Measurements from ENCODE around the gene RPTOR. TPM values are rescaled to one million over a fixed set of nuclear protein-coding genes. Genes with fewer than 3 reads are reported as not detected.

The RPTOR gene
- total RNA-seq, 1 donor from 2014 or later: 32.0 TPM

DNA sequence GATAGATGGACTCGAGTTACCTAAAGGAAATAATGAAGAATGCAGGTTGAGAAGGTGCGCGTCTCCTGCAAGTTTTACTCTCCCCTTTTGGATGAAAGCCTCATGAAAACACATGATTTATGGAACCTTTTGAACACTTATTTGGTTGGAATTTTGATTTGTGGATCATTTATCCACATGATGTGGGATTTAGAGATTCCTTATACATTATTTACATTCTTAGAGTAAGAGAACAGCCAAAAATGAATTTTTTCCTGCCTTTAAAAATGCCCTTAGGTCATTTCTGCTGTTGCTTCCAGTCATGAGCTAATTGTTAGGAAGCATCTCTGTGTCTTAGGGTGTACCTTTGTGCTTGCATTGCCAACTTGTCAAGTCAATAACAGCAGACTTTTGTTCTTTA, 99.9 kb downstream of the RPTOR start:
- TF ChIP-seq EZH2 (IDR thresholded peaks at IDR 0.05; ENCODE audit: insufficient read depth, low read length): no peak
- TF ChIP-seq, protein P1, sequence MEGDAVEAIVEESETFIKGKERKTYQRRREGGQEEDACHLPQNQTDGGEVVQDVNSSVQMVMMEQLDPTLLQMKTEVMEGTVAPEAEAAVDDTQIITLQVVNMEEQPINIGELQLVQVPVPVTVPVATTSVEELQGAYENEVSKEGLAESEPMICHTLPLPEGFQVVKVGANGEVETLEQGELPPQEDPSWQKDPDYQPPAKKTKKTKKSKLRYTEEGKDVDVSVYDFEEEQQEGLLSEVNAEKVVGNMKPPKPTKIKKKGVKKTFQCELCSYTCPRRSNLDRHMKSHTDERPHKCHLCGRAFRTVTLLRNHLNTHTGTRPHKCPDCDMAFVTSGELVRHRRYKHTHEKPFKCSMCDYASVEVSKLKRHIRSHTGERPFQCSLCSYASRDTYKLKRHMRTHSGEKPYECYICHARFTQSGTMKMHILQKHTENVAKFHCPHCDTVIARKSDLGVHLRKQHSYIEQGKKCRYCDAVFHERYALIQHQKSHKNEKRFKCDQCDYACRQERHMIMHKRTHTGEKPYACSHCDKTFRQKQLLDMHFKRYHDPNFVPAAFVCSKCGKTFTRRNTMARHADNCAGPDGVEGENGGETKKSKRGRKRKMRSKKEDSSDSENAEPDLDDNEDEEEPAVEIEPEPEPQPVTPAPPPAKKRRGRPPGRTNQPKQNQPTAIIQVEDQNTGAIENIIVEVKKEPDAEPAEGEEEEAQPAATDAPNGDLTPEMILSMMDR (IDR thresholded peaks at IDR 0.05; ENCODE audit: insufficient read depth, low read depth, low read length): no peak
- Mint-ChIP-seq H3K36me3 (ENCODE audit: low read depth, unreplicated experiment) (peaks cover 6% of the 10 kb centered on the region), H3K4me1 (ENCODE audit: low read depth, unreplicated experiment) (peaks cover 17% of the 10 kb centered on the region), H3K27ac (ENCODE audit: unreplicated experiment) (no peak overlapping the region), H3K4me3 (ENCODE audit: unreplicated experiment) (no peak overlapping the region), H3K27me3 (ENCODE audit: low read depth, unreplicated experiment) (no peaks in the 10 kb centered on the region), H3K9me3 (ENCODE audit: unreplicated experiment) (peaks cover under 1% of the 10 kb centered on the region)
- Histone ChIP-seq H3K27me3 (ENCODE audit: insufficient read depth, low read length) (no peaks in the 10 kb centered on the region), H3K36me3 (ENCODE audit: insufficient read depth, low read length) (no peaks in the 10 kb centered on the region), H3K27ac (ENCODE audit: low read depth, low read length) (no peak overlapping the region), H2AFZ (ENCODE audit: low read depth, low read length) (no peak overlapping the region), H3K9me3 (ENCODE audit: insufficient read depth, low read depth, low read length) (no peaks in the 10 kb centered on the region), H3K79me2 (ENCODE audit: insufficient read depth, low read length) (peaks cover 31% of the 10 kb centered on the region), H3K9ac (ENCODE audit: low read length) (no peak overlapping the region), H4K20me1 (ENCODE audit: insufficient read depth, low read length) (peaks cover 72% of the 10 kb centered on the region), H3K4me2 (ENCODE audit: low read length) (no peak overlapping the region), H3K4me1 (ENCODE audit: insufficient read depth, low read length) (peaks cover 23% of the 10 kb centered on the region), H3K4me3 (ENCODE audit: insufficient read depth, low read depth, low read length) (no peak overlapping the region)
- FAIRE-seq: no peak
- DNase-seq (ENCODE audit: low read depth): peak; percentile 30

DNA sequence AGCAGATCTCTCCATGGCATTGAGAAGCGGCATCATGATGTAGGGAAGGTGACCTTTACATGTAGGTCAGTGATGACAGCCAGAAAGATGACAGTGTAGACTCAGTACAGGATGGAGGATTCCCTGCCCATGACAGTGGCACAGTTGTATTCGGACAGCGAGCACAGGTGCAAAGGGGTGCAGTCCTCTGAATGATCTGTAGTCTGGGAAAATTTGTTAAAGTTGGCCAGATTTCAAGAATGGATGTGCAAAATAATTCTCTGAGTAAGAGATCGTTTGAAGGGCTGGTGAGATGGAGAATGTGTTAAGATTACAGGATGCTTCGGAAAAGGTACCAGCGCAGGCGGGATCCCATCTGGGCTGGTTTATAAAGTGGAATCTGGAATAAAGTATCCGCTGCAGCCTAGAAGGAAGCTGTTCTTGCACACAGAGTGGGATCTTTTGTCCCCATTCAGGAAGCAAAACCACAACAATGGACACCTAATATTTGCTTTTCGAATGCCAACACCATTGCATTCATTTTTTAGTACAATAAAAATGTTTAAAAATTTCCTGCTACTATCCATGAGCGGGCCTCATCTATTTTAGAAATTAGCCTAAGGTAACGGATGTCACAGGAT, 101.2 kb downstream of the RPTOR start:
- H3K4me2 ChIP-seq (ENCODE audit: low read length): no peak overlapping the region
- Mint-ChIP-seq H3K27me3 (ENCODE audit: low read depth, unreplicated experiment) (no peaks in the 10 kb centered on the region), H3K9me3 (ENCODE audit: unreplicated experiment) (no peaks in the 10 kb centered on the region), H3K4me3 (ENCODE audit: unreplicated experiment) (no peak overlapping the region), H3K36me3 (ENCODE audit: low read depth, unreplicated experiment) (peaks cover 12% of the 10 kb centered on the region), H3K27ac (ENCODE audit: unreplicated experiment) (no peak overlapping the region), H3K4me1 (ENCODE audit: low read depth, unreplicated experiment) (peaks cover 30% of the 10 kb centered on the region)
- H3K79me2 ChIP-seq (ENCODE audit: insufficient read depth, low read length): peaks cover 33% of the 10 kb centered on the region
- no peak overlapping the region for H3K27ac ChIP-seq (ENCODE audit: low read depth, low read length)
- DNase-seq (ENCODE audit: low read depth): no peak
- H2AFZ ChIP-seq (ENCODE audit: low read depth, low read length): no peak overlapping the region
- no peaks in the 10 kb centered on the region for H3K36me3 ChIP-seq (ENCODE audit: insufficient read depth, low read length)
- H3K4me1 ChIP-seq (ENCODE audit: insufficient read depth, low read length): peaks cover 35% of the 10 kb centered on the region
- H4K20me1 ChIP-seq (ENCODE audit: insufficient read depth, low read length): peaks cover 77% of the 10 kb centered on the region
- no peak for TF ChIP-seq EZH2 (IDR thresholded peaks at IDR 0.05; ENCODE audit: insufficient read depth, low read length)
- TF ChIP-seq, protein P1 (IDR thresholded peaks at IDR 0.05; ENCODE audit: insufficient read depth, low read depth, low read length): no peak
- H3K9me3 ChIP-seq (ENCODE audit: insufficient read depth, low read depth, low read length): no peaks in the 10 kb centered on the region
- H3K9ac ChIP-seq (ENCODE audit: low read length): no peak overlapping the region
- no peak for FAIRE-seq
- no peak overlapping the region for H3K4me3 ChIP-seq (ENCODE audit: insufficient read depth, low read depth, low read length)
- no peaks in the 10 kb centered on the region for H3K27me3 ChIP-seq (ENCODE audit: insufficient read depth, low read length)

DNA sequence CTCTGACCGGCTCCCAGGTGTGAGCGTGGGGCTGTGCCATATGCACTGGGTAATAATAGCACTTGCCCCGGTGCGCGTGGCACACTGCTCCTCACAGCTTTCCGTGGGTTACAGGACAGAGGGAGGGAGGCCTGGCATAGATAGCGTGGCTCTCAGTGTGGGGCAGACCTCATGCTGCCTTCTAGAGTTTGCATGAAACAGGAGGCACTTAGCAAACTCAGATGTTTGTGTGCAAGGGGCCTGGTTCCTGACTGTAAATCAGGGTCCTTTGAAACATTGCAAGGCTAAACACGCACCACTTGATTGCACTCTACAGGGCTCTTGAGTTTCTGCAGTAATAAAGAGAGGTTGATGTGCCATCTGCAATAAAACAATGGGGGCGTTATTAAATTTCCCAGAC, 101.7 kb downstream of the RPTOR start:
- Histone ChIP-seq H3K4me2 (ENCODE audit: low read length) (no peak overlapping the region), H3K9ac (ENCODE audit: low read length) (no peak overlapping the region), H3K4me1 (ENCODE audit: insufficient read depth, low read length) (peaks cover 37% of the 10 kb centered on the region), H3K36me3 (ENCODE audit: insufficient read depth, low read length) (no peaks in the 10 kb centered on the region), H2AFZ (ENCODE audit: low read depth, low read length) (no peak overlapping the region), H3K4me3 (ENCODE audit: insufficient read depth, low read depth, low read length) (no peak overlapping the region), H3K9me3 (ENCODE audit: insufficient read depth, low read depth, low read length) (no peaks in the 10 kb centered on the region), H3K27me3 (ENCODE audit: insufficient read depth, low read length) (no peaks in the 10 kb centered on the region), H3K79me2 (ENCODE audit: insufficient read depth, low read length) (peaks cover 34% of the 10 kb centered on the region), H4K20me1 (ENCODE audit: insufficient read depth, low read length) (peaks cover 77% of the 10 kb centered on the region), H3K27ac (ENCODE audit: low read depth, low read length) (no peak overlapping the region)
- Mint-ChIP-seq H3K27me3 (ENCODE audit: low read depth, unreplicated experiment) (no peaks in the 10 kb centered on the region), H3K4me3 (ENCODE audit: unreplicated experiment) (no peak overlapping the region), H3K9me3 (ENCODE audit: unreplicated experiment) (no peaks in the 10 kb centered on the region), H3K36me3 (ENCODE audit: low read depth, unreplicated experiment) (peaks cover 14% of the 10 kb centered on the region), H3K27ac (ENCODE audit: unreplicated experiment) (no peak overlapping the region), H3K4me1 (ENCODE audit: low read depth, unreplicated experiment) (peaks cover 32% of the 10 kb centered on the region)
- FAIRE-seq: no peak
- no peak for DNase-seq (ENCODE audit: low read depth)
- TF ChIP-seq, protein P1 (IDR thresholded peaks at IDR 0.05; ENCODE audit: insufficient read depth, low read depth, low read length): no peak
- TF ChIP-seq EZH2 (IDR thresholded peaks at IDR 0.05; ENCODE audit: insufficient read depth, low read length): no peak
